Fibroblast of lung (primary cell): ENCODE results near the gene TLCD3B. TPM values are rescaled to one million over a fixed set of nuclear protein-coding genes. Genes with fewer than 3 reads are reported as not detected.
A peak's percentile ranks its signal among the peaks of the same experiment; 100 is the strongest.

Experiments used
- DNase-seq, 2 donors: peaks; one replicate each; pipeline versions ENCODE4 v3.0.0 to v3.0.0-alpha.2; 2010; ENCODE audit warnings: low read depth in 2 of 2
- H2AFZ ChIP-seq: 2 replicates; pipeline ENCODE4 v1.5.1; 2012; ENCODE audit warnings: low read length, control low read depth, inconsistent platforms
- H3K27ac ChIP-seq: 2 replicates; pipeline ENCODE4 v1.5.1; 2011; ENCODE audit warnings: low read length, control low read depth; ENCODE audit not compliant: insufficient read depth
- H3K27me3 ChIP-seq: 2 replicates; pipeline ENCODE4 v1.5.1; 2011; ENCODE audit warnings: mild to moderate bottlenecking, low read length; ENCODE audit not compliant: control insufficient read depth, insufficient read depth
- H3K36me3 ChIP-seq: 2 replicates; pipeline ENCODE4 v1.5.1; 2011; ENCODE audit warnings: low read length; ENCODE audit not compliant: control insufficient read depth, insufficient read depth
- H3K4me1 ChIP-seq: 2 replicates; pipeline ENCODE4 v1.5.1; 2011; ENCODE audit warnings: low read length; ENCODE audit not compliant: control insufficient read depth, insufficient read depth; ENCODE audit errors: extremely low read depth
- H3K4me2 ChIP-seq: 2 replicates; pipeline ENCODE4 v1.5.1; 2011; ENCODE audit warnings: low read length, control low read depth; ENCODE audit not compliant: insufficient read depth; ENCODE audit errors: extremely low read depth
- H3K4me3 ChIP-seq, 4 experiments: fragments of 200-600 bp in 1 of 4; sonication (generic) in 1 of 4; replicated peaks in 1 of 4; 2 replicates each; pipeline ENCODE4 v1.5.1; 2011 to 2016; ENCODE audit warnings: low read length in 4 of 4, low read depth in 3 of 4, mild to moderate bottlenecking in 3 of 4, control low read depth in 2 of 4, inconsistent platforms in 1 of 4, mixed read lengths in 1 of 4; ENCODE audit not compliant: insufficient read depth in 1 of 4; ENCODE audit errors: control extremely low read depth in 1 of 4
- H3K79me2 ChIP-seq: 2 replicates; pipeline ENCODE4 v1.5.1; 2012; ENCODE audit warnings: mild to moderate bottlenecking, low read length, inconsistent platforms; ENCODE audit not compliant: control insufficient read depth, insufficient read depth
- H3K9ac ChIP-seq: 2 replicates; pipeline ENCODE4 v1.5.1; 2011; ENCODE audit warnings: mild to moderate bottlenecking, low read length, control low read depth; ENCODE audit not compliant: insufficient read depth
- H3K9me3 ChIP-seq: 2 replicates; pipeline ENCODE4 v1.5.1; 2012; ENCODE audit warnings: low read depth, low read length; ENCODE audit not compliant: control insufficient read depth, insufficient read depth
- H4K20me1 ChIP-seq: 2 replicates; pipeline ENCODE4 v1.5.1; 2011; ENCODE audit warnings: low read length; ENCODE audit not compliant: control insufficient read depth, insufficient read depth; ENCODE audit errors: extremely low read depth
- CTCF ChIP-seq, 2 donors: IDR thresholded peaks in 1 of 2; conservative IDR thresholded peaks in 1 of 2; 1 replicate in 1 of 2; 2 replicates in 1 of 2; pipeline ENCODE4 v1.5.1; 2011 to 2012; ENCODE audit warnings: low read length in 2 of 2, control low read depth in 1 of 2, inconsistent platforms in 1 of 2, low read depth in 1 of 2, mild to moderate bottlenecking in 1 of 2
- EZH2 ChIP-seq: IDR thresholded peaks from 2 replicates; pipeline ENCODE4 v1.5.1; 2012; ENCODE audit warnings: low read length, control low read depth, mild to moderate bottlenecking; ENCODE audit errors: missing control alignments
- polyA plus RNA-seq, 2 donors: library from polyadenylated mRNA; depleted of rRNA in 1 of 2; stranded (reverse) in 1 of 2; unstranded in 1 of 2; fragments of >200 nt; gene quantifications; 2 replicates each; pipeline ENCODE4 v1.2.1, GENCODE V29; 2011 to 2012; ENCODE audit warnings: missing spikeins in 1 of 2
- total RNA-seq: library from RNA; depleted of rRNA; stranded (reverse); fragments of >200 nt; gene quantifications from 2 replicates; pipeline ENCODE4 v1.2.1, GENCODE V29; 2014

Gene TLCD3B
- total and polyA plus RNA-seq, 2 donors (not counting 1 experiment from before 2014, with no cell fraction given), result not detected

GRCh38 chr16:30068750-30069610, 37.9 kb upstream of the TLCD3B start:
- DNase-seq, result no peak
- Histone ChIP-seq H3K4me3 (peak overlapping the region in 2 of 4 experiments; percentile 20 to 36), H4K20me1 (no peaks in the 10 kb centered on the region), H3K9me3 (no peaks in the 10 kb centered on the region), H3K79me2 (peaks cover 50% of the 10 kb centered on the region), H3K27me3 (no peaks in the 10 kb centered on the region), H3K36me3 (peaks cover 36% of the 10 kb centered on the region), H3K27ac (peak overlapping the region; percentile 23), H3K4me1 (peaks cover 28% of the 10 kb centered on the region), H3K4me2 (peak overlapping the region; percentile 70), H3K9ac (no peak overlapping the region), H2AFZ (no peak overlapping the region)
- TF ChIP-seq EZH2 (no peak), CTCF (conservative IDR thresholded peaks at IDR 0.05 in 1 of 2, IDR thresholded peaks at IDR 0.05 in 1 of 2; ENCODE audit: low read depth in 1 of 2, low read length in 2 of 2) (peak; percentile 45 to 58)

- Histone ChIP-seq H3K9me3 (no peaks in the 10 kb centered on the region), H3K4me1 (peaks cover 34% of the 10 kb centered on the region), H2AFZ (no peak overlapping the region), H3K27ac (peak overlapping the region; percentile 17), H3K9ac (no peak overlapping the region), H4K20me1 (no peaks in the 10 kb centered on the region), H3K79me2 (peaks cover 50% of the 10 kb centered on the region), H3K36me3 (peaks cover 36% of the 10 kb centered on the region), H3K4me2 (peak overlapping the region; percentile 70), H3K4me3 (peak overlapping the region in 1 of 4 experiments; percentile 0), H3K27me3 (no peaks in the 10 kb centered on the region)
- TF ChIP-seq EZH2, result no peak
- DNase-seq, result no peak
Observed at GRCh38 chr16:30068333-30068732, 37.3 kb upstream of the TLCD3B start.

- Histone ChIP-seq H3K9ac (peak overlapping the region; percentile 4), H3K36me3 (peaks cover 36% of the 10 kb centered on the region), H4K20me1 (no peaks in the 10 kb centered on the region), H3K9me3 (no peaks in the 10 kb centered on the region), H3K4me3 (peak overlapping the region; percentile 80 to 97 (median 92)), H3K4me2 (peak overlapping the region; percentile 90), H2AFZ (no peak overlapping the region), H3K4me1 (peaks cover 34% of the 10 kb centered on the region), H3K27ac (peak overlapping the region; percentile 99), H3K27me3 (no peaks in the 10 kb centered on the region), H3K79me2 (peaks cover 50% of the 10 kb centered on the region)
- TF ChIP-seq CTCF (conservative IDR thresholded peaks at IDR 0.05 in 1 of 2, IDR thresholded peaks at IDR 0.05 in 1 of 2; ENCODE audit: low read depth in 1 of 2, low read length in 2 of 2) (no peak), EZH2 (no peak)
- DNase-seq, result no peak
Observed at GRCh38 chr16:30067584-30067916, 36.5 kb upstream of the TLCD3B start.
